Measurements from ENCODE around the gene ZSCAN1.

DNA sequence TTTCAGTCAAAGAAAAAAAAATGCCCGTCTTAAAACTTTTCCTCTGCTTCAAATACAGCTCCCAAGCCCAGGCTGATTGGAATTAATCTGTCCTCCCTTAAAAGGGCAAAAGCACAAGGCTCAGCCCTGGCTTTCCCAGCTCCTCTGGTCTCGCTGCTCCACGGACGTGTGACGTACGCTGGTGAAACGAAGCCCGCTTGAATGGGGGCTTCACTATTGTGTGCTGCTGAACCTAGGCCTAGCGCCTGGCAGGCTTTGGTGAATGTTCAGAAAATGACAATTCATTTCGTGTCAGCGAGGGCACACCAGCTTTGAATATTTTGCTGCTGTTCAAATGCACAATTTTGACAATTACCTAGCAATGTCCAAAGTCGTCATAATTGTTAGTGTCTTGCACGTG lies 24.6 kb downstream of the ZSCAN1 start:
- TF ChIP-seq, protein P1, sequence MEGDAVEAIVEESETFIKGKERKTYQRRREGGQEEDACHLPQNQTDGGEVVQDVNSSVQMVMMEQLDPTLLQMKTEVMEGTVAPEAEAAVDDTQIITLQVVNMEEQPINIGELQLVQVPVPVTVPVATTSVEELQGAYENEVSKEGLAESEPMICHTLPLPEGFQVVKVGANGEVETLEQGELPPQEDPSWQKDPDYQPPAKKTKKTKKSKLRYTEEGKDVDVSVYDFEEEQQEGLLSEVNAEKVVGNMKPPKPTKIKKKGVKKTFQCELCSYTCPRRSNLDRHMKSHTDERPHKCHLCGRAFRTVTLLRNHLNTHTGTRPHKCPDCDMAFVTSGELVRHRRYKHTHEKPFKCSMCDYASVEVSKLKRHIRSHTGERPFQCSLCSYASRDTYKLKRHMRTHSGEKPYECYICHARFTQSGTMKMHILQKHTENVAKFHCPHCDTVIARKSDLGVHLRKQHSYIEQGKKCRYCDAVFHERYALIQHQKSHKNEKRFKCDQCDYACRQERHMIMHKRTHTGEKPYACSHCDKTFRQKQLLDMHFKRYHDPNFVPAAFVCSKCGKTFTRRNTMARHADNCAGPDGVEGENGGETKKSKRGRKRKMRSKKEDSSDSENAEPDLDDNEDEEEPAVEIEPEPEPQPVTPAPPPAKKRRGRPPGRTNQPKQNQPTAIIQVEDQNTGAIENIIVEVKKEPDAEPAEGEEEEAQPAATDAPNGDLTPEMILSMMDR (IDR thresholded peaks at IDR 0.05) = no peak
- no peak for TF ChIP-seq POLR2A (IDR thresholded peaks at IDR 0.05)

Measured in ovary (tissue), 3 donors.